ENCODE measurements around the gene SLC39A11.
"Not testable (repeated sequence)": the region's sequence is repeated elsewhere in the genome, so short reads cannot be mapped to it uniquely, and the experiment has no call there.

The SLC39A11 gene

GRCh38 chr17:72916991-72917390 is 175.5 kb downstream of the SLC39A11 start:
- no peak for DNase-seq (ENCODE audit: low read depth)

GRCh38 chr17:72915625-72916081 is 176.8 kb downstream of the SLC39A11 start:
- no peak for DNase-seq (ENCODE audit: low read depth)

GRCh38 chr17:72913142-72913682 is 179.3 kb downstream of the SLC39A11 start:
- no peak for DNase-seq (ENCODE audit: low read depth)

GRCh38 chr17:72906306-72906705 is 186.2 kb downstream of the SLC39A11 start:
- no peak for DNase-seq (ENCODE audit: low read depth)

- DNase-seq (ENCODE audit: low read depth) = no peak
These were observed 189.0 kb downstream of the SLC39A11 start for GRCh38 chr17:72903522-72903921.

GRCh38 chr17:72901657-72902056 is 190.8 kb downstream of the SLC39A11 start:
- DNase-seq (ENCODE audit: low read depth) = no peak

GRCh38 chr17:72901083-72901482 is 191.4 kb downstream of the SLC39A11 start:
- DNase-seq (ENCODE audit: low read depth) = no peak

GRCh38 chr17:72900654-72900971 is 191.9 kb downstream of the SLC39A11 start:
- DNase-seq (ENCODE audit: low read depth) = no peak

GRCh38 chr17:72898725-72899124 is 193.8 kb downstream of the SLC39A11 start:
- no peak for DNase-seq (ENCODE audit: low read depth)

- DNase-seq (ENCODE audit: low read depth) = not testable (repeated sequence)
These were observed 196.2 kb downstream of the SLC39A11 start for GRCh38 chr17:72896288-72896687.

GRCh38 chr17:72891627-72892026 is 200.9 kb downstream of the SLC39A11 start:
- DNase-seq (ENCODE audit: low read depth) = no peak

- DNase-seq (ENCODE audit: low read depth) = no peak
These were observed 201.8 kb downstream of the SLC39A11 start for GRCh38 chr17:72890711-72891110.

- no peak for DNase-seq (ENCODE audit: low read depth)
These were observed 204.6 kb downstream of the SLC39A11 start for GRCh38 chr17:72887917-72888316.

- no peak for DNase-seq (ENCODE audit: low read depth)
These were observed 205.2 kb downstream of the SLC39A11 start for GRCh38 chr17:72887322-72887721.

GRCh38 chr17:72886622-72887021 is 205.9 kb downstream of the SLC39A11 start:
- no peak for DNase-seq (ENCODE audit: low read depth)

- no peak for DNase-seq (ENCODE audit: low read depth)
These were observed 208.4 kb downstream of the SLC39A11 start for GRCh38 chr17:72884066-72884465.

GRCh38 chr17:72883351-72883750 is 209.1 kb downstream of the SLC39A11 start:
- DNase-seq (ENCODE audit: low read depth) = no peak

- no peak for DNase-seq (ENCODE audit: low read depth)
These were observed 210.1 kb downstream of the SLC39A11 start for GRCh38 chr17:72882426-72882825.

- DNase-seq (ENCODE audit: low read depth) = no peak
These were observed 212.6 kb downstream of the SLC39A11 start for GRCh38 chr17:72879877-72880276.

- no peak for DNase-seq (ENCODE audit: low read depth)
These were observed 213.4 kb downstream of the SLC39A11 start for GRCh38 chr17:72878975-72879660.

GRCh38 chr17:72877348-72877747 is 215.1 kb downstream of the SLC39A11 start:
- DNase-seq (ENCODE audit: low read depth) = no peak

- DNase-seq (ENCODE audit: low read depth) = no peak
These were observed 216.1 kb downstream of the SLC39A11 start for GRCh38 chr17:72876413-72876812.

- no peak for DNase-seq (ENCODE audit: low read depth)
These were observed 217.1 kb downstream of the SLC39A11 start for GRCh38 chr17:72875361-72875760.

- DNase-seq (ENCODE audit: low read depth) = no peak
These were observed 220.1 kb downstream of the SLC39A11 start for GRCh38 chr17:72872396-72872795.

All from activated T-cell treated with anti-CD3 and anti-CD28 coated beads for 24 hours (primary cell).